ENCODE data around the gene TLE5. TPM values are rescaled to one million over a fixed set of nuclear protein-coding genes. Genes with fewer than 3 reads are reported as not detected.

Gene TLE5
- total and polyA plus RNA-seq, 2 experiments from 2014 or later: 260 to 308 TPM

DNA sequence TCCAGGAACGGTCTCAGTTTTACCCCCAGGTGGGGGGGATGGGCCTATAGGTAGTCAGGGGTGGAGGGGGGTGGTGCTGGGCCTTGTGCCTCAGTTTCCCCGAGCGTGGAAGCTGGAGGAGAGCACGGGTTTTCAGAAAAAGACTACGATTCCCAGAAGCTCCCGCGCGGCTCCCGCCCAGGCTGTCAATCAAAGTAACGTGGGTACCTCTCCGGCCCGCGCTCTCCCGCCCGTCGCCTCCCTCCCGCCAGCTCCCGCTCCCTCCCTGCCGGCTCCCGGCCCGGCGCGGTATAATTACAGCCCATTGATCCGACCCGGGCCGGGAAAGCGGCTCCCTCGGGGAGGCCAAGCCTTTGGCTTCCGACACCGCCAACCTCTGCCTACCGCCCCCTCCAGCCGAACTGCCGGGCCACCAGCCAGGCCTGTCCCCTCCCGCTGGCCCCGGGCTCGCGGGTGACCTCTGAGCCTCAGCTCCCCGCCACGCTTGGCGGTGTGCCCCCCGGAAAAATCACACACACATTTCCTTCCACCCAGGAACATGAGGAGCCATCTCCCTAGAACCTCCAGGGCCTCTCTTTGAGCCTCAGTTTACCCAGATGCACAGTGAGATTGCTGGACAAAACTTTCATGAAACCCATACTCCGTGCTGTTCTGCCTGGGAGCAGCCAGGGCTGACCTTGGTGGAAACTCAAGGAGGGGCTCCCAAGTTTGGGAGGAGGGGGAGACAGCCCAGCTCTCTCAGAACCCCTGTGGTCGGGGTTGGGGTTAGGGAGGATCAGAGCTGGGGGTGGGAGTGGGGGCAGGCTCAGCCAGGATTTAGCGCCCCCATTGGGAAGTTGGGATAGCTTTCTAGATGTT is 25.9 kb downstream of the TLE5 start:
- 2% methylated on average over 27 of the region's 44 CpGs for WGBS (ENCODE audit: low lambda C conversion rate, missing lambda C conversion rate)
- peak overlapping the region; percentile 23 for H3K4me3 ChIP-seq
- peaks cover 23% of the 10 kb centered on the region for H3K4me1 ChIP-seq (ENCODE audit: insufficient read depth)
- H3K27me3 ChIP-seq: no peaks in the 10 kb centered on the region
- H3K9me2 ChIP-seq (replicated peaks; ENCODE audit: insufficient read depth): no peaks in the 10 kb centered on the region
- H4K20me1 ChIP-seq (ENCODE audit: insufficient read depth, poor library complexity, severe bottlenecking): no peaks in the 10 kb centered on the region
- peak overlapping the region; percentile 39 for H2AFZ ChIP-seq
- H3K9me3 ChIP-seq (ENCODE audit: low read depth): no peaks in the 10 kb centered on the region
- H3K36me3 ChIP-seq (replicated peaks; ENCODE audit: insufficient read depth, low read depth): no peaks in the 10 kb centered on the region
- peak overlapping the region; percentile 87 for H3K4me2 ChIP-seq
- DNase-seq (ENCODE audit: low spot score): peak; percentile 97
- TF ChIP-seq EZH2phosphoT487 (IDR thresholded peaks at IDR 0.05; ENCODE audit: low read depth, severe bottlenecking, unreplicated experiment): no peak
- TF ChIP-seq, protein P1, sequence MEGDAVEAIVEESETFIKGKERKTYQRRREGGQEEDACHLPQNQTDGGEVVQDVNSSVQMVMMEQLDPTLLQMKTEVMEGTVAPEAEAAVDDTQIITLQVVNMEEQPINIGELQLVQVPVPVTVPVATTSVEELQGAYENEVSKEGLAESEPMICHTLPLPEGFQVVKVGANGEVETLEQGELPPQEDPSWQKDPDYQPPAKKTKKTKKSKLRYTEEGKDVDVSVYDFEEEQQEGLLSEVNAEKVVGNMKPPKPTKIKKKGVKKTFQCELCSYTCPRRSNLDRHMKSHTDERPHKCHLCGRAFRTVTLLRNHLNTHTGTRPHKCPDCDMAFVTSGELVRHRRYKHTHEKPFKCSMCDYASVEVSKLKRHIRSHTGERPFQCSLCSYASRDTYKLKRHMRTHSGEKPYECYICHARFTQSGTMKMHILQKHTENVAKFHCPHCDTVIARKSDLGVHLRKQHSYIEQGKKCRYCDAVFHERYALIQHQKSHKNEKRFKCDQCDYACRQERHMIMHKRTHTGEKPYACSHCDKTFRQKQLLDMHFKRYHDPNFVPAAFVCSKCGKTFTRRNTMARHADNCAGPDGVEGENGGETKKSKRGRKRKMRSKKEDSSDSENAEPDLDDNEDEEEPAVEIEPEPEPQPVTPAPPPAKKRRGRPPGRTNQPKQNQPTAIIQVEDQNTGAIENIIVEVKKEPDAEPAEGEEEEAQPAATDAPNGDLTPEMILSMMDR (IDR thresholded peaks at IDR 0.05; ENCODE audit: poor library complexity): peak; percentile 4
- no peaks in the 10 kb centered on the region for H3K79me2 ChIP-seq
- H3K27ac ChIP-seq: peak overlapping the region; percentile 73

DNA sequence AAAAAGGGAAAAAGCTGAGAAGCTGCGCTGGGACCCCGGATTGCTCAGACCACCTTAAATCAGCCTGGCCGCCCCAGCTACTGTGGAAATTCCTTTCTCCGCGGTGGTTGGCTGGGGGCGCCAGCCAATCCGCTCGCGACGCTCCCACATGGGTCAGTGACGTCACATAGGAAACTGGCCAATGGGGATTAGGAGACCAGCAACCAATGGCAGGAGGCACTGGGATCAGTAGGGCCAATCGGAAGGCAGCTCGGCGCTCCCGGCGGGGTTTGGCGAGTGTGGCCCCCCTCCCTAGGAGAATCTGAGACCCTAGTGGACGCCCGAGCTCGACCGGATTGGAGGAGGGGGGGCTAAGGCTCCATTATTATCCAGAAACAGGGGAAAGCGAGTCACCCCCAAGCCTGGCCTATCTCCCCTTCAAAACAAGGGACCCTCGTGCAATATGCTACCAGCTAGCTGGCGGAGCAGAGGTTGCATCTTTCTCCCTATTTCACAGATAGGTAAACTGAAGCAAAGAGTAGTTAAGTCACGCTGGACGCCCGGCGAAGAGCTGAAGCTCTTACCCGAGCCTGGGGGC is 26.7 kb downstream of the TLE5 start:
- Histone ChIP-seq H4K20me1 (ENCODE audit: insufficient read depth, poor library complexity, severe bottlenecking) (no peaks in the 10 kb centered on the region), H3K4me3 (peak overlapping the region; percentile 14), H3K4me1 (ENCODE audit: insufficient read depth) (peaks cover 23% of the 10 kb centered on the region), H2AFZ (peak overlapping the region; percentile 38), H3K27me3 (no peaks in the 10 kb centered on the region), H3K36me3 (replicated peaks; ENCODE audit: insufficient read depth, low read depth) (no peaks in the 10 kb centered on the region), H3K79me2 (no peaks in the 10 kb centered on the region), H3K4me2 (peak overlapping the region; percentile 87), H3K27ac (peak overlapping the region; percentile 85), H3K9me2 (replicated peaks; ENCODE audit: insufficient read depth) (no peaks in the 10 kb centered on the region), H3K9me3 (ENCODE audit: low read depth) (no peaks in the 10 kb centered on the region)
- no peak for TF ChIP-seq EZH2phosphoT487 (IDR thresholded peaks at IDR 0.05; ENCODE audit: low read depth, severe bottlenecking, unreplicated experiment)
- TF ChIP-seq EZH2 (IDR thresholded peaks at IDR 0.05; ENCODE audit: borderline replicate concordance): no peak
- TF ChIP-seq, protein P1 (IDR thresholded peaks at IDR 0.05; ENCODE audit: poor library complexity): no peak
- DNase-seq (ENCODE audit: low spot score): peak; percentile 99
- WGBS (ENCODE audit: low lambda C conversion rate, missing lambda C conversion rate): 1% methylated on average over 29 of the region's 29 CpGs

DNA sequence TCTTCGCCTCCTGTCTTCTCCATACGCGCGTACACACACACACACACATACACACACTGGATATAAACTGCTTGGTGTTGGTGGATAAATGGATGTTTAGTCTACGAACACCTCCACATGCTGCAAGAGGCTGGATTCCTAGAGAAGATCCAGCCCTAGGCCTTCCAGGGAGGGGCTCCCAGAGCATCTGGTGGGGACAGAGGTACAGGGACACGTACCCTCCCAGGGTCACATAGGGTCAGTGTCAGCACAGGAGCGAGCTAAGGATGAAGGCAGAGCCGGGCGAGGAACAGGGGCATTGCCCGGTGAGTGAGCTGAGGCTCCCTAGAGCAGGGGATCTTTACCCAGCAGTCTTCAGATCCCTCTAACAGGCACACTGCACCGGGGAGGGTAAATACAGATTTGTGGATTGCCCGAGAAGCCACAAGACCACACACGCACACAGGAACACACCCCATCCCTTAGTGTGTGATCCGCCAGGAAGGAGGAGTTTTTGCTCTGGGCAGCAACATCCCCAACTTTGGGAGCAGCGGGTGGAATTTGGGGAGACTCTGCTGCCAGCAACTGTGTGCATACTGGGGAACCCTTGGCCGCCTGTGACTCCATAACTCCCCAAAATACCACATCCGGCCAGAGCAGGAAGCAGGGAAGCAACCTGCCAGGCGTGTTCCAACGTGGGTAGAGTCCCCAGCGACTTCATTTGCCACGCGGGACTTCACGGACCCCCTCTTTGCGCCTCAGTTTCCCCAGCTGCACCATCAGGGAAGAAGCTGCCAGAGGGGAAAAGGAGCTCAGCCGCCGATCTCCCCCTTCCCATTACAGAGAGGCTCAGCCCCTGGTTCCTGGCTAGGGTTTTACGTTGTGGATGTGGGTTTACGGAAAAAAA is 27.4 kb downstream of the TLE5 start:
- Histone ChIP-seq H3K4me1 (ENCODE audit: insufficient read depth) (peaks cover 23% of the 10 kb centered on the region), H3K27ac (peak overlapping the region; percentile 85), H3K9me3 (ENCODE audit: low read depth) (no peaks in the 10 kb centered on the region), H3K36me3 (replicated peaks; ENCODE audit: insufficient read depth, low read depth) (no peaks in the 10 kb centered on the region), H3K4me2 (peak overlapping the region; percentile 84), H3K27me3 (no peaks in the 10 kb centered on the region), H3K79me2 (no peaks in the 10 kb centered on the region), H2AFZ (peak overlapping the region; percentile 30), H3K9me2 (replicated peaks; ENCODE audit: insufficient read depth) (no peaks in the 10 kb centered on the region), H3K4me3 (peak overlapping the region; percentile 14), H4K20me1 (ENCODE audit: insufficient read depth, poor library complexity, severe bottlenecking) (no peaks in the 10 kb centered on the region)
- 3% methylated on average over 28 of the region's 28 CpGs for WGBS (ENCODE audit: low lambda C conversion rate, missing lambda C conversion rate)
- DNase-seq (ENCODE audit: low spot score): peak; percentile 62
- no peak for TF ChIP-seq EZH2phosphoT487 (IDR thresholded peaks at IDR 0.05; ENCODE audit: low read depth, severe bottlenecking, unreplicated experiment)
- TF ChIP-seq, protein P1 (IDR thresholded peaks at IDR 0.05; ENCODE audit: poor library complexity): no peak
- no peak for TF ChIP-seq EZH2 (IDR thresholded peaks at IDR 0.05; ENCODE audit: borderline replicate concordance)

Data from hepatocyte (in vitro differentiated cells).